ENCODE data around the gene ZNF331. TPM values are rescaled to one million over a fixed set of nuclear protein-coding genes. Genes with fewer than 3 reads are reported as not detected.
A peak's percentile ranks its signal among the peaks of the same experiment; 100 is the strongest.
"Not testable (repeated sequence)": the region's sequence is repeated elsewhere in the genome, so short reads cannot be mapped to it uniquely, and the experiment has no call there.

ZNF331 gene
- 26.6 TPM for total RNA-seq (ENCODE audit: unreplicated experiment)
- long read RNA-seq, partial matches to known transcripts = 0 of 2 reads
- long read RNA-seq, other reads (novel, unspliced or antisense) = 0 of 2 reads

DNA sequence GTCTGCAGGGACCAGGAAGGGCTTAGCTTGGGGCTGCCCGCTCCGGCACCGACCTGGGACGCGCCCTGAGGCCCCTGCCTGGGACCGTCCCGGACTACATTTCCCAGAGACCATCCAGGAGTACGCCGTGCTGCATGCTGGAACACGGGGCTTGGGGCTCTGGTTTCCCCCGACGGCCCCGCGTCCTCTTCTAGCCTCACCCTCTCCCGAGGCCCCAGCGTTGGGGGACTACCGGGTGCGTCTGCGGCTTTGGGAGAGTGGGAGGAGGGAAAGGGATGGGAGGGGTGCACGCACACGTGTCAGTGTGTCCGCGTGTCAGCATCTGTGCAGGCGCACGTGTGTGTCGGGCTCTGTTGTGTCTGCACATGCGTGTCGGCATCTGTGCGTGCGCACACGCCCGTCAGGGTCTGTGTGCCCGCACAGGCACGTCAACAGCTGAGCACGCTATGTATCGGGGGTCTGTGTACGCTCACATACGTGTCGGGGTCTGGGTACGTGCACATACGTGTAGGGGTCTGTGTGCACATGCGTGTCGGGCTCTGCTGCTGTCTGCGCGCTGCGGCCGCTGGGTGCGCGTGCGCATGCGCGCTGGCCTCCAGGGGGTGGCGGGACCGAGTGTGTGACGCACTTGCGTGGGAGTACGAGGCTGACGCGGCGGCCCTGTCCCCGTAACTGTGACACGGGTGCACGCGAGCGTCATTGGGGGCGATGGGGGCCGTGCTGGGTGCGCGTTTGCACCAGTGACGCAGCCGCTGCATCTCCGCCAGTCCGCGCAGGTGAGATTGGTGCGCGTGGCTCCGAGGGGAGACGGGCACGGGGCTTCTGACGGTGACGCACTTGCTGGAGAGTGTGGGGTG, at the start of gene ZNF331:
ZNF331 (plus strand) TSS at position 625 of the 857 bp plus-strand sequence. CDS start 31,232 bp downstream, outside the sequence.
- peaks cover 5% of the 10 kb centered on the region for H3K36me3 Mint-ChIP-seq (ENCODE audit: low read depth, unreplicated experiment)
- peak within 1 kb of the TSS; percentile 97 for H3K4me3 Mint-ChIP-seq (ENCODE audit: unreplicated experiment)
- no peak within 1 kb of the TSS for H3K27ac Mint-ChIP-seq (ENCODE audit: unreplicated experiment)
- H3K9me3 Mint-ChIP-seq (ENCODE audit: unreplicated experiment) = no peaks in the 10 kb centered on the region
- peaks cover 5% of the 10 kb centered on the region for H3K27me3 Mint-ChIP-seq (ENCODE audit: unreplicated experiment)
- TF ChIP-seq CTCF (IDR thresholded peaks at IDR 0.05; ENCODE audit: unreplicated experiment) = no peak
- DNase-seq (ENCODE audit: low spot score) = peak; percentile 66
- peaks cover 3% of the 10 kb centered on the region for H3K4me1 Mint-ChIP-seq (ENCODE audit: unreplicated experiment)

DNA sequence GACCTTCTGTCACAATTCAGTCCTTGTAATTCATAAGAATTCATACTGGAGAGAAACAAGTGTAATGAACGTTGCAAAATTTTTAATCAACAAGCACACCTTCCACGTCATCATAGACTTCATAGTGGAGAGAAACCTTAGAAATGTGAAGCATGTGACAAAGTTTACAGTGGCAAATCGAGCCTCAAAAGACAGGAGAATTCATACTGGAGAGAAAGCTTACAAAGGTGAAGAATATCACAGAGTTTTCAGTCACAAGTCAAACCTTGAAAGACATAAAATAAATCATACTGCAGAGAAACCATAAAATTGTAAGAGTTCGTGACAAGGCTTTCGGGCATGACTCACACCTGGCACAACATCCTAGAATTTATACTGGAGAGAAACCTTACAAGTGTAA, 45.8 kb upstream of the ZNF331 start:
- peaks cover 9% of the 10 kb centered on the region for H3K9me3 Mint-ChIP-seq (ENCODE audit: unreplicated experiment)
- H3K27ac Mint-ChIP-seq (ENCODE audit: unreplicated experiment) = no peak overlapping the region
- H3K36me3 Mint-ChIP-seq (ENCODE audit: low read depth, unreplicated experiment) = peaks cover 69% of the 10 kb centered on the region
- H3K4me3 Mint-ChIP-seq (ENCODE audit: unreplicated experiment) = peak overlapping the region; percentile 76
- no peak for DNase-seq (ENCODE audit: low spot score)
- H3K4me1 Mint-ChIP-seq (ENCODE audit: unreplicated experiment) = peaks cover 11% of the 10 kb centered on the region
- H3K27me3 Mint-ChIP-seq (ENCODE audit: unreplicated experiment) = peaks cover 2% of the 10 kb centered on the region
- TF ChIP-seq CTCF (IDR thresholded peaks at IDR 0.05; ENCODE audit: unreplicated experiment) = no peak

GRCh38 chr19:53497311-53498023, 40.5 kb upstream of the ZNF331 start:
- Mint-ChIP-seq H3K27ac (ENCODE audit: unreplicated experiment) (peak overlapping the region; percentile 94), H3K36me3 (ENCODE audit: low read depth, unreplicated experiment) (peaks cover 41% of the 10 kb centered on the region), H3K4me1 (ENCODE audit: unreplicated experiment) (peaks cover 45% of the 10 kb centered on the region), H3K4me3 (ENCODE audit: unreplicated experiment) (peak overlapping the region; percentile 33)
- not testable (repeated sequence) for DNase-seq (ENCODE audit: low spot score); H3K9me3 Mint-ChIP-seq (ENCODE audit: unreplicated experiment); H3K27me3 Mint-ChIP-seq (ENCODE audit: unreplicated experiment)

GRCh38 chr19:53498024-53498395, 39.9 kb upstream of the ZNF331 start:
- H3K9me3 Mint-ChIP-seq (ENCODE audit: unreplicated experiment); H3K27me3 Mint-ChIP-seq (ENCODE audit: unreplicated experiment): not testable (repeated sequence)
- peak overlapping the region; percentile 96 for H3K4me3 Mint-ChIP-seq (ENCODE audit: unreplicated experiment)
- H3K27ac Mint-ChIP-seq (ENCODE audit: unreplicated experiment) = peak overlapping the region; percentile 94
- peaks cover 35% of the 10 kb centered on the region for H3K36me3 Mint-ChIP-seq (ENCODE audit: low read depth, unreplicated experiment)
- DNase-seq (ENCODE audit: low spot score) = peak; percentile 15
- H3K4me1 Mint-ChIP-seq (ENCODE audit: unreplicated experiment) = peaks cover 45% of the 10 kb centered on the region

- Mint-ChIP-seq H3K4me3 (ENCODE audit: unreplicated experiment) (peak overlapping the region; percentile 37), H3K4me1 (ENCODE audit: unreplicated experiment) (peaks cover 38% of the 10 kb centered on the region), H3K36me3 (ENCODE audit: low read depth, unreplicated experiment) (peaks cover 43% of the 10 kb centered on the region)
- not testable (repeated sequence) for H3K27me3 Mint-ChIP-seq (ENCODE audit: unreplicated experiment); H3K27ac Mint-ChIP-seq (ENCODE audit: unreplicated experiment); DNase-seq (ENCODE audit: low spot score); H3K9me3 Mint-ChIP-seq (ENCODE audit: unreplicated experiment)
Observed at GRCh38 chr19:53503151-53503550, 34.8 kb upstream of the ZNF331 start.

DNA sequence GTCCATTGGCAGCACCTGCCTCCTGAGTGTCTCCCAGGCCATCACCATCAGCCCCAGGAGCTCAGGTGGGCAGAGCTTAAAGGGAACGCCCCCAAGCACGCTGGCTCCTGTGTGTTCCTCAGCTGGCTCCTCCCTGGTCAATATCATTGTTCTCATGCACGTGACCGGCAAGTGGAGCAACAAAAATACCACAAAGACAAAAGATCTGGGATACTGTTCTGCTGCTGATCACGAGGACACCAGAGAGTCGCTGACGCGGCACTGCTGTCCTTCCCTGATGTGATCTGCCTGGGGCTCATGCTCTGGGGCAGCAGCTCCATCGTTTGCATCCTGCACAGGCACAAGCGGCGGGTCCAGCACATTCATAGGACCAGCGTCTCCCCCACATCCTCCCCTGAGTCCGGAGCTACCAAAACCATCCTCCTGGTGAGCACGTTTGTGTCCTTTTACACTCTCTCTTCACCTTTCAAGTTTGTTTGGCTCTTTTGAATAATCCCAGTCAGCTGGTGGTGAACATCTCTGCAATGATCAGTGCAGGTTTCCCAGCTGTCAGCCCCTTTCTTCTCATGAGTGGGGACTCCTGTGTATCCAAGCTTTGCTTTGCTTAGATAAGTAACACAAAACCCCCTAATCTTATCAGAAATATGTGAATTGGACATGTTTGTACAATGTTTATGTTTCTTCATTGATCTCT, 34.1 kb upstream of the ZNF331 start:
- TF ChIP-seq CTCF (IDR thresholded peaks at IDR 0.05; ENCODE audit: unreplicated experiment) = peak; percentile 36
- H3K27ac Mint-ChIP-seq (ENCODE audit: unreplicated experiment); H3K9me3 Mint-ChIP-seq (ENCODE audit: unreplicated experiment); H3K27me3 Mint-ChIP-seq (ENCODE audit: unreplicated experiment): not testable (repeated sequence)
- peaks cover 37% of the 10 kb centered on the region for H3K4me1 Mint-ChIP-seq (ENCODE audit: unreplicated experiment)
- DNase-seq (ENCODE audit: low spot score) = peak; percentile 14
- H3K36me3 Mint-ChIP-seq (ENCODE audit: low read depth, unreplicated experiment) = peaks cover 49% of the 10 kb centered on the region
- peak overlapping the region; percentile 59 for H3K4me3 Mint-ChIP-seq (ENCODE audit: unreplicated experiment)
